ENCODE results near the gene DLG2. TPM values are rescaled to one million over a fixed set of nuclear protein-coding genes. Genes with fewer than 3 reads are reported as not detected.
"Not testable (repeated sequence)": the region's sequence is repeated elsewhere in the genome, so short reads cannot be mapped to it uniquely, and the experiment has no call there.

The DLG2 gene
- total and polyA plus RNA-seq, 4 donors, result 1.3 to 23.3 (median 10.9) TPM

DNA sequence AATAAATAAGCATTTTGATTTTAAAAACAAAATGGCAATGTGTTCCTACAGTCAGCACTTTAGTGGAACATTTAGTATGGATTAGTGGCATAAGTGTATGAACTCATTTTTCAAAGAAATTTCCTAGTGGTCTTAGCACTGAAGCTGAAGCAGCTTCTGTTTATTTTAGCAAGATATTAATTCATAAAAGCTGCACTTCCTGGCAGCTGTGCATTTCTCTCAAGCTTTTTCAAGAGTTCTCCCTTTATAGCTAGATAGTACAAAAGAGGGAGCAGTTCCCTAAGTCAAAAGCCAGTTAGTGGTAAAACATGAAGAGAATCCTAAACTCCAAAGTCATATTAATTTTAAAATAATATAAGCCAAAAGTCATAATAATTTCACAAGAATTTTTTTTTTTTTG lies 1304.9 kb downstream of the DLG2 start:
- ATAC-seq (ENCODE audit: low FRiP score), result no peak
- Histone ChIP-seq H3K9me3 (ENCODE audit: control insufficient read depth, low read length) (no peaks in the 10 kb centered on the region), H3K4me3 (ENCODE audit: low read length in 2 of 2) (no peak overlapping the region), H3K27ac (ENCODE audit: low read depth in 1 of 2, low read length in 2 of 2) (no peak overlapping the region), H3K4me1 (ENCODE audit: control insufficient read depth in 1 of 2, insufficient read depth in 2 of 2, low read length in 2 of 2) (no peaks in the 10 kb centered on the region), H3K27me3 (ENCODE audit: control insufficient read depth in 1 of 2, insufficient read depth in 2 of 2, low read length in 1 of 2) (no peaks in the 10 kb centered on the region), H3K36me3 (ENCODE audit: control insufficient read depth in 1 of 2, insufficient read depth in 2 of 2, low read length in 1 of 2) (no peaks in the 10 kb centered on the region)
- DNase-seq, result no peak
- intact Hi-C loops (cut with DNase I), result no loop called here

- WGBS, 2 donors, result 67 to 69% methylated on average over 2 of the region's 2 CpGs
- H3K9me3 ChIP-seq (ENCODE audit: control insufficient read depth, low read length), result no peaks in the 10 kb centered on the region
- no peak for DNase-seq
- no peak overlapping the region for H3K27ac ChIP-seq (ENCODE audit: low read depth in 1 of 2, low read length in 2 of 2)
- H3K4me1 ChIP-seq (ENCODE audit: control insufficient read depth in 1 of 2, insufficient read depth in 2 of 2, low read length in 2 of 2), result no peaks in the 10 kb centered on the region
- H3K27me3 ChIP-seq (ENCODE audit: control insufficient read depth in 1 of 2, insufficient read depth in 2 of 2, low read length in 1 of 2), result no peaks in the 10 kb centered on the region
- ATAC-seq (ENCODE audit: low FRiP score), result no peak
- intact Hi-C loops (cut with DNase I), result no loop called here
- H3K4me3 ChIP-seq (ENCODE audit: low read length in 2 of 2), result no peak overlapping the region
- no peaks in the 10 kb centered on the region for H3K36me3 ChIP-seq (ENCODE audit: control insufficient read depth in 1 of 2, insufficient read depth in 2 of 2, low read length in 1 of 2)
These were observed 1307.3 kb downstream of the DLG2 start for GRCh38 chr11:84319863-84320262.

GRCh38 chr11:84316866-84317555 lies 1310.1 kb downstream of the DLG2 start:
- intact Hi-C loops (cut with DNase I), result no loop called here
- no peak overlapping the region for H3K4me3 ChIP-seq (ENCODE audit: low read length in 2 of 2)
- H3K27me3 ChIP-seq (ENCODE audit: control insufficient read depth in 1 of 2, insufficient read depth in 2 of 2, low read length in 1 of 2), result no peaks in the 10 kb centered on the region
- WGBS, 2 donors, result 55 to 58% methylated on average over 15 of the region's 15 CpGs
- no peak overlapping the region for H3K27ac ChIP-seq (ENCODE audit: low read depth in 1 of 2, low read length in 2 of 2)
- H3K36me3 ChIP-seq (ENCODE audit: control insufficient read depth in 1 of 2, insufficient read depth in 2 of 2, low read length in 1 of 2), result no peaks in the 10 kb centered on the region
- DNase-seq (no peak), ATAC-seq (ENCODE audit: low FRiP score) (peak; percentile 57)
- no peaks in the 10 kb centered on the region for H3K9me3 ChIP-seq (ENCODE audit: control insufficient read depth, low read length)
- H3K4me1 ChIP-seq (ENCODE audit: control insufficient read depth in 1 of 2, insufficient read depth in 2 of 2, low read length in 2 of 2), result no peaks in the 10 kb centered on the region

DNA sequence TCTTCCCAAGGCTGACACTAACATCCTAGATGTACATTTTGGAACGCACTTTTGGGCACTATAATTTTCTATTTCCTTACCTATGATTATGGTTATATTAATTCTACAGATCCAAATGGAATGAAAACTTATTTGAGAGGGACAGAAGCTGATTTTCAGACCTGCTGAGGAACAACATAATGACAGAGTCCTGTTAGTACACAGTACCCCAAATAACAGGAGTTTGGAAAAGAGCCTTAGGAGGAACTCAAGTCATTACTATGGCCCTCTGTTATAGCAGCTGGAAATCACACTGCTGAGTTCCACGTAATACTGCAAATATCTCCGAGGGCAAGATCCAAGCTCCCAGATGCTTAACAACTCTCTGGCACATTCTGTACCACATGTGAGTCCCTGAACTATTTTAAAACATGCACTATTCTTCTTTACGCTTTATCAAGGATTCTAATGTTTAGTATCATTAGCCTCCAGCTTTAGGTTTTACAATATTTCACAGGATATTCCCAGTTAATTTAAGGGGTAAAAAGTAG lies 1313.2 kb downstream of the DLG2 start:
- WGBS, 2 donors, result 60 to 64% methylated on average over 4 of the region's 4 CpGs
- no peak for DNase-seq
- H3K4me1 ChIP-seq (ENCODE audit: control insufficient read depth in 1 of 2, insufficient read depth in 2 of 2, low read length in 2 of 2), result no peaks in the 10 kb centered on the region
- no peaks in the 10 kb centered on the region for H3K9me3 ChIP-seq (ENCODE audit: control insufficient read depth, low read length)
- ATAC-seq (ENCODE audit: low FRiP score), result no peak
- H3K27ac ChIP-seq (ENCODE audit: low read depth in 1 of 2, low read length in 2 of 2), result no peak overlapping the region
- no peak overlapping the region for H3K4me3 ChIP-seq (ENCODE audit: low read length in 2 of 2)
- H3K36me3 ChIP-seq (ENCODE audit: control insufficient read depth in 1 of 2, insufficient read depth in 2 of 2, low read length in 1 of 2), result no peaks in the 10 kb centered on the region
- intact Hi-C loops (cut with DNase I), result no loop called here
- no peaks in the 10 kb centered on the region for H3K27me3 ChIP-seq (ENCODE audit: control insufficient read depth in 1 of 2, insufficient read depth in 2 of 2, low read length in 1 of 2)

GRCh38 chr11:84310268-84310667 lies 1316.9 kb downstream of the DLG2 start:
- Histone ChIP-seq H3K36me3 (ENCODE audit: control insufficient read depth in 1 of 2, insufficient read depth in 2 of 2, low read length in 1 of 2) (no peaks in the 10 kb centered on the region), H3K9me3 (ENCODE audit: control insufficient read depth, low read length) (no peaks in the 10 kb centered on the region), H3K27me3 (ENCODE audit: control insufficient read depth in 1 of 2, insufficient read depth in 2 of 2, low read length in 1 of 2) (no peaks in the 10 kb centered on the region), H3K27ac (ENCODE audit: low read depth in 1 of 2, low read length in 2 of 2) (no peak overlapping the region), H3K4me3 (ENCODE audit: low read length in 2 of 2) (no peak overlapping the region), H3K4me1 (ENCODE audit: control insufficient read depth in 1 of 2, insufficient read depth in 2 of 2, low read length in 2 of 2) (no peaks in the 10 kb centered on the region)
- WGBS, 2 donors, result 69 to 71% methylated on average over 1 of the region's 1 CpG
- ATAC-seq (ENCODE audit: low FRiP score) (no peak), DNase-seq (no peak)
- intact Hi-C loops (cut with DNase I), result no loop called here

- WGBS, 2 donors, result 97% methylated on average over 28 to 33 of the region's 33 CpGs
- intact Hi-C loops (cut with DNase I), result not testable (repeated sequence)
These were observed 1318.7 kb downstream of the DLG2 start for GRCh38 chr11:84308491-84308890.

GRCh38 chr11:84300092-84300491 lies 1327.1 kb downstream of the DLG2 start:
- Histone ChIP-seq H3K4me3 (ENCODE audit: low read length in 2 of 2) (no peak overlapping the region), H3K4me1 (ENCODE audit: control insufficient read depth in 1 of 2, insufficient read depth in 2 of 2, low read length in 2 of 2) (no peaks in the 10 kb centered on the region), H3K27me3 (ENCODE audit: control insufficient read depth in 1 of 2, insufficient read depth in 2 of 2, low read length in 1 of 2) (no peaks in the 10 kb centered on the region), H3K27ac (ENCODE audit: low read depth in 1 of 2, low read length in 2 of 2) (no peak overlapping the region), H3K9me3 (ENCODE audit: control insufficient read depth, low read length) (no peaks in the 10 kb centered on the region), H3K36me3 (ENCODE audit: control insufficient read depth in 1 of 2, insufficient read depth in 2 of 2, low read length in 1 of 2) (no peaks in the 10 kb centered on the region)
- WGBS, 2 donors, result 70% methylated on average over 1 of the region's 1 CpG
- intact Hi-C loops (cut with DNase I), result no loop called here
- DNase-seq (no peak), ATAC-seq (ENCODE audit: low FRiP score) (no peak)

More at GRCh38 chr11:84308491-84308890, 1318.7 kb downstream of the DLG2 start:
- H3K27ac ChIP-seq (ENCODE audit: low read depth in 1 of 2, low read length in 2 of 2); H3K27me3 ChIP-seq (ENCODE audit: control insufficient read depth in 1 of 2, insufficient read depth in 2 of 2, low read length in 1 of 2); H3K36me3 ChIP-seq (ENCODE audit: control insufficient read depth in 1 of 2, insufficient read depth in 2 of 2, low read length in 1 of 2); H3K4me3 ChIP-seq (ENCODE audit: low read length in 2 of 2); H3K4me1 ChIP-seq (ENCODE audit: control insufficient read depth in 1 of 2, insufficient read depth in 2 of 2, low read length in 2 of 2); DNase-seq; ATAC-seq (ENCODE audit: low FRiP score); H3K9me3 ChIP-seq (ENCODE audit: control insufficient read depth, low read length): not testable (repeated sequence)

DNA sequence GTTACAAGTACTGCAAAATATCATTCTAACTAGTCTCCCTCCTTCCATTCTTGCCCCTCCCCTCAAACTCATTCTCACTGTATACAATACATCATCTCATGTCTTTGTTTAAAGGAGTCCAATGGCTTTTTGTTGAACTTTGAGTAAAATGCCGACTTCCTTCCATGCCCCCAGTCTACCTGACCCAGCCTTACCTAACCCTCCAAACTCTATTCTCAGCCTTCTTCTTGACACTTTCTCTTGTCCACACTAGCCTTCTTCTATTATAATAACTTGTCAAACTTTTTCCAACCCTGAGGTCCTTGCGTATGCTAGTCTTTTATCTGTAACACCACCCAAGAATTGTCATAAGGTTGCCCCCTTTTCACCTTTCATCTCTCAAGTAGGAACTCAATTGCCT lies 1329.6 kb downstream of the DLG2 start:
- intact Hi-C loops (cut with DNase I), result no loop called here
- ATAC-seq (ENCODE audit: low FRiP score), result no peak

GRCh38 chr11:84295815-84296214 lies 1331.3 kb downstream of the DLG2 start:
- H3K4me1 ChIP-seq (ENCODE audit: control insufficient read depth in 1 of 2, insufficient read depth in 2 of 2, low read length in 2 of 2), result no peaks in the 10 kb centered on the region
- 77 to 82% methylated on average over 4 of the region's 4 CpGs for WGBS, 2 donors
- H3K9me3 ChIP-seq (ENCODE audit: control insufficient read depth, low read length), result no peaks in the 10 kb centered on the region
- H3K4me3 ChIP-seq (ENCODE audit: low read length in 2 of 2), result no peak overlapping the region
- no peaks in the 10 kb centered on the region for H3K27me3 ChIP-seq (ENCODE audit: control insufficient read depth in 1 of 2, insufficient read depth in 2 of 2, low read length in 1 of 2)
- H3K27ac ChIP-seq (ENCODE audit: low read depth in 1 of 2, low read length in 2 of 2), result no peak overlapping the region
- no peak for ATAC-seq (ENCODE audit: low FRiP score)
- no peaks in the 10 kb centered on the region for H3K36me3 ChIP-seq (ENCODE audit: control insufficient read depth in 1 of 2, insufficient read depth in 2 of 2, low read length in 1 of 2)
- intact Hi-C loops (cut with DNase I), result no loop called here
- no peak for DNase-seq

More for the DNA sequence above, 1329.6 kb downstream of the DLG2 start:
- H3K9me3 ChIP-seq (ENCODE audit: control insufficient read depth, low read length), result no peaks in the 10 kb centered on the region
- no peaks in the 10 kb centered on the region for H3K27me3 ChIP-seq (ENCODE audit: control insufficient read depth in 1 of 2, insufficient read depth in 2 of 2, low read length in 1 of 2)
- H3K27ac ChIP-seq (ENCODE audit: low read depth in 1 of 2, low read length in 2 of 2), result no peak overlapping the region
- no peak overlapping the region for H3K4me3 ChIP-seq (ENCODE audit: low read length in 2 of 2)
- whole genome bisulfite sequencing, 2 donors, result 83 to 93% methylated on average over 2 of the region's 2 CpGs
- H3K4me1 ChIP-seq (ENCODE audit: control insufficient read depth in 1 of 2, insufficient read depth in 2 of 2, low read length in 2 of 2), result no peaks in the 10 kb centered on the region
- no peak for DNase-seq
- H3K36me3 ChIP-seq (ENCODE audit: control insufficient read depth in 1 of 2, insufficient read depth in 2 of 2, low read length in 1 of 2), result no peaks in the 10 kb centered on the region

Measured in aorta (tissue), 5 donors.